PFSK-1 (cell line): ENCODE data around the gene DCAF8L2.

Experiments
- POLR2AphosphoS5 ChIP-seq: IDR thresholded peaks from 2 replicates; pipeline ENCODE4 v1.6.1; 2012; ENCODE audit warnings: low read depth, mild to moderate bottlenecking, control low read depth, low read length, moderate library complexity
- TAF1 ChIP-seq: IDR thresholded peaks from 2 replicates; pipeline ENCODE4 v1.6.1; 2012; ENCODE audit warnings: low read length, control low read depth, borderline replicate concordance; ENCODE audit not compliant: insufficient read depth

DNA sequence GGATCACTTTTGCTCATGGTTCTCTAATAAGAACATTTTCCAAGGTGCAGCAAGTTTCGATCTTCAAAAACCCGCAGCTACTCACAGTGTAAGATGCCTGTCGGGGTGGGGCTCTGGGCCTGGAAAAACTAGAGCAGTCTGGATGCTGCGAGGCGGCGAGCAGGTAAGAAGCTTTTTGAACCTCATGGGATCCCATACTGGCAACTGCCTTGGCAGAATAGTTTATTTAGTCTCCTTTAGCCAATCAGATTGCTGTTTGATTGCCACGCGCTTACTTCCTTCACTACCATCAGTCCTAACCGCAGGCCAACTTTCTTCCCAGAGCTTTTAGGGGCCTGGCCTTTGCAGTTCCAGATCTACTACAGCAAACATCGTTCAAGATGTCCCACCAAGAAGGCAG is 156.4 kb downstream of the DCAF8L2 start:
- TF ChIP-seq TAF1 (no peak), POLR2AphosphoS5 (no peak)
